CD14-positive monocyte (primary cell): ENCODE data around the gene PPT2. TPM values are rescaled to one million over a fixed set of nuclear protein-coding genes. Genes with fewer than 3 reads are reported as not detected.

ENCODE experiments used
- DNase-seq, 3 donors: peaks; one replicate each; pipeline ENCODE4 v3.0.0-alpha.2; 2011 to 2022
- H2AFZ ChIP-seq: 2 replicates; pipeline ENCODE4 v1.6.0; 2012; ENCODE audit warnings: mild to moderate bottlenecking, low read depth, low read length, inconsistent platforms; ENCODE audit not compliant: insufficient read depth, poor library complexity, severe bottlenecking
- H3K27ac ChIP-seq, 2 donors: 1 replicate in 1 of 2; 2 replicates in 1 of 2; pipeline ENCODE4 v1.5.1; 2012 to 2013; ENCODE audit warnings: low read length in 2 of 2, control low read depth in 1 of 2, inconsistent platforms in 1 of 2, low read depth in 1 of 2, mild to moderate bottlenecking in 1 of 2
- H3K27me3 ChIP-seq, 2 donors: one replicate each; pipeline versions ENCODE4 v1.6.0 to v1.6.1; 2011 to 2013; ENCODE audit warnings: low read length in 2 of 2; ENCODE audit not compliant: control insufficient read depth in 2 of 2, insufficient read depth in 2 of 2
- H3K36me3 ChIP-seq, 2 donors: replicated peaks in 1 of 2; 1 replicate in 1 of 2; 2 replicates in 1 of 2; pipeline versions ENCODE4 v1.5.1 to v1.6.1; 2012 to 2013; ENCODE audit warnings: low read length in 2 of 2, control low read depth in 1 of 2, inconsistent platforms in 1 of 2, mild to moderate bottlenecking in 1 of 2; ENCODE audit not compliant: insufficient read depth in 2 of 2, control insufficient read depth in 1 of 2
- H3K4me1 ChIP-seq, 2 donors: 1 replicate in 1 of 2; 2 replicates in 1 of 2; pipeline versions ENCODE4 v1.5.1 to v1.6.1; 2012 to 2013; ENCODE audit warnings: low read length in 2 of 2, control low read depth in 1 of 2, inconsistent platforms in 1 of 2, mild to moderate bottlenecking in 1 of 2, moderate library complexity in 1 of 2; ENCODE audit not compliant: insufficient read depth in 2 of 2, control insufficient read depth in 1 of 2
- H3K4me2 ChIP-seq: replicated peaks from 2 replicates; pipeline ENCODE3; 2012; ENCODE audit warnings: low read length, moderate library complexity, mild to moderate bottlenecking; ENCODE audit not compliant: poor library complexity, severe bottlenecking; ENCODE audit errors: extremely low read depth
- H3K4me3 ChIP-seq, 3 experiments: fragments of 200-600 bp in 1 of 3; sonication (generic) in 1 of 3; replicated peaks in 1 of 3; 1 replicate in 2 of 3; 2 replicates in 1 of 3; pipeline ENCODE4 v1.5.1; 2011 to 2013; ENCODE audit warnings: low read length in 3 of 3, mild to moderate bottlenecking in 3 of 3, control low read depth in 2 of 3, low read depth in 2 of 3, inconsistent platforms in 1 of 3, moderate library complexity in 1 of 3
- H3K79me2 ChIP-seq: 2 replicates; pipeline ENCODE4 v1.6.0; 2012; ENCODE audit warnings: mild to moderate bottlenecking, control low read depth, inconsistent platforms, low read length, moderate library complexity; ENCODE audit not compliant: insufficient read depth
- H3K9ac ChIP-seq: 2 replicates; pipeline ENCODE4 v1.6.0; 2017; ENCODE audit warnings: low read length, mild to moderate bottlenecking; ENCODE audit not compliant: insufficient read depth, poor library complexity, severe bottlenecking
- H3K9me3 ChIP-seq, 2 donors: replicated peaks in 1 of 2; 1 replicate in 1 of 2; 2 replicates in 1 of 2; pipeline versions ENCODE4 v1.5.1 to v1.6.1; 2012 to 2013; ENCODE audit warnings: low read length in 2 of 2, control low read depth in 1 of 2; ENCODE audit not compliant: control insufficient read depth in 1 of 2, insufficient read depth in 1 of 2
- H4K20me1 ChIP-seq: 2 replicates; pipeline ENCODE4 v1.6.0; 2012; ENCODE audit warnings: mild to moderate bottlenecking, low read length, control low read depth, moderate library complexity; ENCODE audit not compliant: insufficient read depth
- H3K27ac Mint-ChIP-seq, 7 donors: one replicate each; pipeline ENCODE4 v1.8.0; 2020; ENCODE audit warnings: mild to moderate bottlenecking in 7 of 7, mixed read lengths in 7 of 7, moderate library complexity in 6 of 7, inconsistent platforms in 2 of 7
- H3K27me3 Mint-ChIP-seq, 3 donors: one replicate each; pipeline ENCODE4 v1.8.0; 2021 to 2022; ENCODE audit warnings: low read depth in 3 of 3, mild to moderate bottlenecking in 3 of 3, mixed read lengths in 3 of 3, moderate library complexity in 3 of 3, inconsistent platforms in 1 of 3
- H3K36me3 Mint-ChIP-seq, 2 donors: one replicate each; pipeline ENCODE4 v1.8.0; 2020; ENCODE audit warnings: mixed read lengths in 2 of 2, inconsistent platforms in 1 of 2, mild to moderate bottlenecking in 1 of 2
- H3K4me1 Mint-ChIP-seq: one replicate; pipeline ENCODE4 v1.8.0; 2020; ENCODE audit warnings: mild to moderate bottlenecking, mixed read lengths
- H3K4me3 Mint-ChIP-seq, 2 donors: one replicate each; pipeline ENCODE4 v1.8.0; 2020; ENCODE audit warnings: mild to moderate bottlenecking in 2 of 2, mixed read lengths in 2 of 2, moderate library complexity in 1 of 2
- H3K9me3 Mint-ChIP-seq, 7 donors: one replicate each; pipeline ENCODE4 v1.8.0; 2020 to 2022; ENCODE audit warnings: mixed read lengths in 7 of 7, mild to moderate bottlenecking in 6 of 7, moderate library complexity in 6 of 7, inconsistent platforms in 2 of 7
- WGBS: methylation state at CpG from one replicate; pipeline ENCODE4 v1.1.5; 2013; ENCODE audit warnings: missing lambda C conversion rate; ENCODE audit not compliant: insufficient coverage; 5-methylcytosine and 5-hydroxymethylcytosine counted together
- intact Hi-C, 2 donors: fragments of 100-400 bp; cut with micrococcal nuclease; formaldehyde crosslinking; loops; one replicate each; pipeline versions ENCODE4 v1.15.0 to v1.15.1; 2023
- polyA minus RNA-seq: library from RNA; depleted of rRNA, polyadenylated mRNA; stranded (reverse); fragments of >200 nt; gene quantifications from 2 replicates; pipeline ENCODE4 v1.2.3, GENCODE V29; 2012
- polyA plus RNA-seq, 3 donors: library from polyadenylated mRNA; depleted of rRNA in 1 of 3; unstranded in 2 of 3; stranded (reverse) in 1 of 3; fragments of 300-500 nt in 2 of 3; fragments of >200 nt in 1 of 3; fragmentation: Illumina TruSeq in 2 of 3; gene quantifications; 1 replicate in 2 of 3; 2 replicates in 1 of 3; pipeline ENCODE4 v1.2.3, GENCODE V29; 2012 to 2021
- total RNA-seq, 12 experiments: library from RNA in 1 of 12; stranded (reverse) in 1 of 12; fragments of 120-200 nt in 1 of 12; gene quantifications; one replicate each; pipeline ENCODE4 v1.2.4 and lab custom pipeline; 2013 to 2026; ENCODE audit warnings: mixed read lengths in 6 of 12, inconsistent platforms in 1 of 12
- TF ChIP-seq, protein P1 (sequence below): fragments of 200-600 bp; IDR thresholded peaks from one replicate; pipeline ENCODE4 v1.8.0; 2022; ENCODE audit warnings: antibody characterized with exemption, mild to moderate bottlenecking

Gene PPT2, protein sequence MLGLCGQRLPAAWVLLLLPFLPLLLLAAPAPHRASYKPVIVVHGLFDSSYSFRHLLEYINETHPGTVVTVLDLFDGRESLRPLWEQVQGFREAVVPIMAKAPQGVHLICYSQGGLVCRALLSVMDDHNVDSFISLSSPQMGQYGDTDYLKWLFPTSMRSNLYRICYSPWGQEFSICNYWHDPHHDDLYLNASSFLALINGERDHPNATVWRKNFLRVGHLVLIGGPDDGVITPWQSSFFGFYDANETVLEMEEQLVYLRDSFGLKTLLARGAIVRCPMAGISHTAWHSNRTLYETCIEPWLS
- 1.1 TPM for total RNA-seq (2013)
- polyA plus RNA-seq (1 to 10 TPM; 1.4 to 4.0 (median 1.8) TPM), polyA minus RNA-seq (0.28 and 0.88 TPM in 2 replicates), total RNA-seq (lab: John Stamatoyannopoulos, UW) (0.08 to 0.80 (median 0.30) reads per million in 11 experiments)

- Histone ChIP-seq H2AFZ (peak within 1 kb of the TSS; percentile 97), H3K36me3 (no peaks in the 10 kb centered on the region), H3K79me2 (no peaks in the 10 kb centered on the region), H4K20me1 (no peaks in the 10 kb centered on the region), H3K9me3 (peaks cover 0 to 11% of the 10 kb centered on the region in 2 donors), H3K4me1 (peaks cover 24 to 26% of the 10 kb centered on the region in 2 donors), H3K4me2 (peak within 1 kb of the TSS; percentile 100), H3K27ac (no peak within 1 kb of the TSS), H3K9ac (peak within 1 kb of the TSS; percentile 48), H3K4me3 (peak within 1 kb of the TSS; percentile 51 to 84 (median 56)), H3K27me3 (peaks cover 28 to 51% of the 10 kb centered on the region in 2 donors)
- H3K4me1 Mint-ChIP-seq, result peaks cover 30% of the 10 kb centered on the region
- peaks cover 45 to 63% (median 55%) of the 10 kb centered on the region in 3 donors for H3K27me3 Mint-ChIP-seq
- peak within 1 kb of the TSS in 5 of 7 donors; percentile 10 to 90 (median 61) for H3K27ac Mint-ChIP-seq
- H3K4me3 Mint-ChIP-seq, result peak within 1 kb of the TSS; percentile 97 to 100
- peaks cover 0 to 19% of the 10 kb centered on the region in 2 donors for H3K36me3 Mint-ChIP-seq
- peak; percentile 23 to 37 (median 28) for DNase-seq
- TF ChIP-seq, protein P1, sequence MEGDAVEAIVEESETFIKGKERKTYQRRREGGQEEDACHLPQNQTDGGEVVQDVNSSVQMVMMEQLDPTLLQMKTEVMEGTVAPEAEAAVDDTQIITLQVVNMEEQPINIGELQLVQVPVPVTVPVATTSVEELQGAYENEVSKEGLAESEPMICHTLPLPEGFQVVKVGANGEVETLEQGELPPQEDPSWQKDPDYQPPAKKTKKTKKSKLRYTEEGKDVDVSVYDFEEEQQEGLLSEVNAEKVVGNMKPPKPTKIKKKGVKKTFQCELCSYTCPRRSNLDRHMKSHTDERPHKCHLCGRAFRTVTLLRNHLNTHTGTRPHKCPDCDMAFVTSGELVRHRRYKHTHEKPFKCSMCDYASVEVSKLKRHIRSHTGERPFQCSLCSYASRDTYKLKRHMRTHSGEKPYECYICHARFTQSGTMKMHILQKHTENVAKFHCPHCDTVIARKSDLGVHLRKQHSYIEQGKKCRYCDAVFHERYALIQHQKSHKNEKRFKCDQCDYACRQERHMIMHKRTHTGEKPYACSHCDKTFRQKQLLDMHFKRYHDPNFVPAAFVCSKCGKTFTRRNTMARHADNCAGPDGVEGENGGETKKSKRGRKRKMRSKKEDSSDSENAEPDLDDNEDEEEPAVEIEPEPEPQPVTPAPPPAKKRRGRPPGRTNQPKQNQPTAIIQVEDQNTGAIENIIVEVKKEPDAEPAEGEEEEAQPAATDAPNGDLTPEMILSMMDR, result no peak
- intact Hi-C loops, result loop anchor here in 1 of 2 donors (2.0 kb wide), 1 partner anchor 21 kb away; no protein-coding TSS in a partner anchor
- 2% methylated on average over 24 of the region's 52 CpGs for WGBS
- H3K9me3 Mint-ChIP-seq, result peaks cover 0 to 24% (median 9%) of the 10 kb centered on the region in 7 donors
Measured at GRCh38 chr6:32153564-32154513, at the start of gene PPT2. PPT2 (plus strand) TSS chr6:32154141; CDS start chr6:32154595, 454 bp downstream.

- H3K27me3 ChIP-seq, result peaks cover 3 to 21% of the 10 kb centered on the region in 2 donors
- H3K9me3 Mint-ChIP-seq, result peaks cover 0 to 2% (median 1%) of the 10 kb centered on the region in 7 donors
Measured at GRCh38 chr6:32105433-32105832, 48.5 kb upstream of the PPT2 start.

More at GRCh38 chr6:32105433-32105832, 48.5 kb upstream of the PPT2 start:
- TF ChIP-seq, protein P1, result no peak
- DNase-seq, result no peak
- Histone ChIP-seq H4K20me1 (no peaks in the 10 kb centered on the region), H3K79me2 (no peaks in the 10 kb centered on the region), H3K9ac (no peak overlapping the region), H3K4me1 (no peaks in the 10 kb centered on the region), H3K4me3 (no peak overlapping the region), H3K36me3 (no peaks in the 10 kb centered on the region), H3K27ac (no peak overlapping the region), H2AFZ (no peak overlapping the region), H3K9me3 (no peaks in the 10 kb centered on the region), H3K4me2 (no peak overlapping the region)
- Mint-ChIP-seq H3K36me3 (no peaks in the 10 kb centered on the region), H3K4me1 (peaks cover 8% of the 10 kb centered on the region), H3K4me3 (no peak overlapping the region), H3K27ac (no peak overlapping the region), H3K27me3 (peaks cover 30 to 67% (median 43%) of the 10 kb centered on the region in 3 donors)
- intact Hi-C loops, result no loop called here
- 92% methylated on average over 3 of the region's 4 CpGs for WGBS
